Measurements from ENCODE around the gene IGF1R. TPM values are rescaled to one million over a fixed set of nuclear protein-coding genes. Genes with fewer than 3 reads are reported as not detected.
A peak's percentile ranks its signal among the peaks of the same experiment; 100 is the strongest.

IGF1R gene
- total and polyA plus RNA-seq, 2 of the 13 experiments (the other 11 are each of a cell fraction or from before 2014, with no cell fraction given), result 15.9 to 18.4 TPM

DNA sequence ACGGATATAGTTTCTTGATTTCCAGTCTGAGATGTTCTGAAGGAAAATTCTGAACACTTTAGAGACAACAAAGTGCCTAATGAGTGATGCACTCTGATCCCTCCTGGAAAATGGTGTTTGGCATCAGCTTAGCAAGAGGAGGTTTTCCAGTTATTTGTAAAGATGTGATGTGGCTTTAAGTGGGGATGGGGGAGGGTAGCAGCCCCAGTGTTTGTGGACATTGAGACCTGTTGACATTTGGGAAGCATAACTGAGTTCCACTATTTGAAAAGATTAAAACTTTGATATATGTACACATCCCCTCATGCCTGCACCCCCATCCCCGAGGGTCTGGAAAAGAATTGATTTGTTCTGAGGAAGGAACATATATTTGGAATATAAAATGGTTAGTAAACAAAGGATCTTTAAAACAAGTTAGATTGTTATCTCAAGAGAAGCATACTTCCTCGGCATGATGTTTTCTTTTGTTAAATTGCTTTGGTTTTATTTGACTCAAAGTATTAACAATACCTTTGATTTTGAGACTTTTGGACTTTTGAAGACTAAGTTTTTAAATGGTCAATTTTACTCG, 6.5 kb downstream of the IGF1R start (continued):
- TF ChIP-seq ZNF788 (CRISPR knock-in tag; IDR thresholded peaks at IDR 0.05; ENCODE audit: borderline replicate concordance) (no peak), MXI1 (IDR thresholded peaks at IDR 0.05; ENCODE audit: borderline replicate concordance, low read depth, low read length) (no peak), HMG20A (CRISPR knock-in tag; IDR thresholded peaks at IDR 0.05; ENCODE audit: borderline replicate concordance) (peak; percentile 48; the same call in 1 of the 2 replicates), RBM22 (optimal IDR thresholded peaks at IDR 0.05; ENCODE audit: low read length) (no peak), FOXJ3 (CRISPR knock-in tag; IDR thresholded peaks at IDR 0.05; ENCODE audit: borderline replicate concordance) (peak; percentile 30; the same call in 1 of the 2 replicates), RARG (CRISPR knock-in tag; IDR thresholded peaks at IDR 0.05; ENCODE audit: low read depth) (no peak), ZNF768 (CRISPR knock-in tag; IDR thresholded peaks at IDR 0.05) (no peak), HNRNPK (IDR thresholded peaks at IDR 0.05; ENCODE audit: low read depth, low read length, poor library complexity, severe bottlenecking) (no peak), PAX8 (CRISPR knock-in tag; IDR thresholded peaks at IDR 0.05; ENCODE audit: borderline replicate concordance) (no peak), ZNF282 (IDR thresholded peaks at IDR 0.05; ENCODE audit: partially characterized antibody) (no peak), DR1 (CRISPR knock-in tag; IDR thresholded peaks at IDR 0.05) (no peak), ESRRA (CRISPR knock-in tag; IDR thresholded peaks at IDR 0.05; ENCODE audit: low read depth) (no peak), TCF7 (IDR thresholded peaks at IDR 0.05; ENCODE audit: low read depth) (peak; percentile 43), ZNF292 (CRISPR knock-in tag; IDR thresholded peaks at IDR 0.05; ENCODE audit: borderline replicate concordance, low read depth) (no peak), ZNF564 (CRISPR knock-in tag; IDR thresholded peaks at IDR 0.05) (no peak), MEF2D (CRISPR knock-in tag; IDR thresholded peaks at IDR 0.05) (0 out of 2 replicates have a peak, but pooled peaks have one; percentile 29), ARID2 (CRISPR knock-in tag; IDR thresholded peaks at IDR 0.05; ENCODE audit: borderline replicate concordance) (no peak), ZNF562 (CRISPR knock-in tag; IDR thresholded peaks at IDR 0.05; ENCODE audit: borderline replicate concordance) (no peak)
- TF ChIP-seq, protein P1, sequence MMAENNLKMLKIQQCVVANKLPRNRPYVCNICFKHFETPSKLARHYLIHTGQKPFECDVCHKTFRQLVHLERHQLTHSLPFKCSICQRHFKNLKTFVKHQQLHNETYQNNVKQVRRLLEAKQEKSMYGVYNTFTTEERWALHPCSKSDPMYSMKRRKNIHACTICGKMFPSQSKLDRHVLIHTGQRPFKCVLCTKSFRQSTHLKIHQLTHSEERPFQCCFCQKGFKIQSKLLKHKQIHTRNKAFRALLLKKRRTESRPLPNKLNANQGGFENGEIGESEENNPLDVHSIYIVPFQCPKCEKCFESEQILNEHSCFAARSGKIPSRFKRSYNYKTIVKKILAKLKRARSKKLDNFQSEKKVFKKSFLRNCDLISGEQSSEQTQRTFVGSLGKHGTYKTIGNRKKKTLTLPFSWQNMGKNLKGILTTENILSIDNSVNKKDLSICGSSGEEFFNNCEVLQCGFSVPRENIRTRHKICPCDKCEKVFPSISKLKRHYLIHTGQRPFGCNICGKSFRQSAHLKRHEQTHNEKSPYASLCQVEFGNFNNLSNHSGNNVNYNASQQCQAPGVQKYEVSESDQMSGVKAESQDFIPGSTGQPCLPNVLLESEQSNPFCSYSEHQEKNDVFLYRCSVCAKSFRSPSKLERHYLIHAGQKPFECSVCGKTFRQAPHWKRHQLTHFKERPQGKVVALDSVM (CRISPR knock-in tag; IDR thresholded peaks at IDR 0.05), result no peak
- TF ChIP-seq, protein P2, sequence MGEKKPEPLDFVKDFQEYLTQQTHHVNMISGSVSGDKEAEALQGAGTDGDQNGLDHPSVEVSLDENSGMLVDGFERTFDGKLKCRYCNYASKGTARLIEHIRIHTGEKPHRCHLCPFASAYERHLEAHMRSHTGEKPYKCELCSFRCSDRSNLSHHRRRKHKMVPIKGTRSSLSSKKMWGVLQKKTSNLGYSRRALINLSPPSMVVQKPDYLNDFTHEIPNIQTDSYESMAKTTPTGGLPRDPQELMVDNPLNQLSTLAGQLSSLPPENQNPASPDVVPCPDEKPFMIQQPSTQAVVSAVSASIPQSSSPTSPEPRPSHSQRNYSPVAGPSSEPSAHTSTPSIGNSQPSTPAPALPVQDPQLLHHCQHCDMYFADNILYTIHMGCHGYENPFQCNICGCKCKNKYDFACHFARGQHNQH (CRISPR knock-in tag; IDR thresholded peaks at IDR 0.05), result 0 out of 2 replicates have a peak, but pooled peaks have one; percentile 33
- TF ChIP-seq, protein P3, sequence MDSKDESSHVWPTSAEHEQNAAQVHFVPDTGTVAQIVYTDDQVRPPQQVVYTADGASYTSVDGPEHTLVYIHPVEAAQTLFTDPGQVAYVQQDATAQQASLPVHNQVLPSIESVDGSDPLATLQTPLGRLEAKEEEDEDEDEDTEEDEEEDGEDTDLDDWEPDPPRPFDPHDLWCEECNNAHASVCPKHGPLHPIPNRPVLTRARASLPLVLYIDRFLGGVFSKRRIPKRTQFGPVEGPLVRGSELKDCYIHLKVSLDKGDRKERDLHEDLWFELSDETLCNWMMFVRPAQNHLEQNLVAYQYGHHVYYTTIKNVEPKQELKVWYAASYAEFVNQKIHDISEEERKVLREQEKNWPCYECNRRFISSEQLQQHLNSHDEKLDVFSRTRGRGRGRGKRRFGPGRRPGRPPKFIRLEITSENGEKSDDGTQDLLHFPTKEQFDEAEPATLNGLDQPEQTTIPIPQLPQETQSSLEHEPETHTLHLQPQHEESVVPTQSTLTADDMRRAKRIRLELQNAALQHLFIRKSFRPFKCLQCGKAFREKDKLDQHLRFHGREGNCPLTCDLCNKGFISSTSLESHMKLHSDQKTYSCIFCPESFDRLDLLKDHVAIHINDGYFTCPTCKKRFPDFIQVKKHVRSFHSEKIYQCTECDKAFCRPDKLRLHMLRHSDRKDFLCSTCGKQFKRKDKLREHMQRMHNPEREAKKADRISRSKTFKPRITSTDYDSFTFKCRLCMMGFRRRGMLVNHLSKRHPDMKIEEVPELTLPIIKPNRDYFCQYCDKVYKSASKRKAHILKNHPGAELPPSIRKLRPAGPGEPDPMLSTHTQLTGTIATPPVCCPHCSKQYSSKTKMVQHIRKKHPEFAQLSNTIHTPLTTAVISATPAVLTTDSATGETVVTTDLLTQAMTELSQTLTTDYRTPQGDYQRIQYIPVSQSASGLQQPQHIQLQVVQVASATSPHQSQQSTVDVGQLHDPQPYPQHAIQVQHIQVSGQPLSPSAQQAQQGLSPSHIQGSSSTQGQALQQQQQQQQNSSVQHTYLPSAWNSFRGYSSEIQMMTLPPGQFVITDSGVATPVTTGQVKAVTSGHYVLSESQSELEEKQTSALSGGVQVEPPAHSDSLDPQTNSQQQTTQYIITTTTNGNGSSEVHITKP (CRISPR knock-in tag; IDR thresholded peaks at IDR 0.05; ENCODE audit: low read depth), result no peak
- TF ChIP-seq, protein P4, sequence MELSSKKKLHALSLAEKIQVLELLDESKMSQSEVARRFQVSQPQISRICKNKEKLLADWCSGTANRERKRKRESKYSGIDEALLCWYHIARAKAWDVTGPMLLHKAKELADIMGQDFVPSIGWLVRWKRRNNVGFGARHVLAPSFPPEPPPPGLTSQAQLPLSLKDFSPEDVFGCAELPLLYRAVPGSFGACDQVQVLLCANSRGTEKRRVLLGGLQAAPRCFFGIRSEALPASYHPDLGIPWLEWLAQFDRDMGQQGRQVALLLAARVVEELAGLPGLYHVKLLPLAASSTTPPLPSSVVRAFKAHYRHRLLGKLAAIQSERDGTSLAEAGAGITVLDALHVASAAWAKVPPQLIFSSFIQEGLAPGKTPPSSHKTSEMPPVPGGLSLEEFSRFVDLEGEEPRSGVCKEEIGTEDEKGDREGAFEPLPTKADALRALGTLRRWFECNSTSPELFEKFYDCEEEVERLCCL (CRISPR knock-in tag; IDR thresholded peaks at IDR 0.05; ENCODE audit: borderline replicate concordance), result no peak
